Smooth muscle cell of bladder (primary cell): ENCODE measurements around the gene PNPLA1. TPM values are rescaled to one million over a fixed set of nuclear protein-coding genes. Genes with fewer than 3 reads are reported as not detected.

Experiments
- total RNA-seq: library from RNA; depleted of rRNA; stranded (reverse); fragments of >200 nt; gene quantifications from 2 replicates; pipeline ENCODE4 v1.2.3, GENCODE V29; 2014

Gene PNPLA1
- under 0.01 TPM in 1 of 2 replicates, not detected in the other for total RNA-seq

GRCh38 chr6:36269834-36270705 lies at the start of gene PNPLA1:
Gene PNPLA1 (plus strand): TSS chr6:36270060. CDS start chr6:36270460, 400 bp downstream.

GRCh38 chr6:36336779-36337241 lies 67.0 kb downstream of the PNPLA1 start, which contains the start of gene BNIP5:
Gene BNIP5 (minus strand): TSS chr6:36336888. CDS start chr6:36330690, 6,198 bp downstream.

Other genes starting within 250 kb of the PNPLA1 start
- gene SLC26A8, start 245.4 kb upstream of the PNPLA1 start, total RNA-seq = 0.09 and 0.14 TPM in 2 replicates
- gene MAPK14, start 242.3 kb upstream of the PNPLA1 start, total RNA-seq = 36.4 and 49.2 TPM in 2 replicates
- 5.7 and 8.1 TPM in 2 replicates for gene MAPK13, start 139.5 kb upstream of the PNPLA1 start, total RNA-seq
- 7.4 and 11.1 TPM in 2 replicates for gene BRPF3, start 73.3 kb upstream of the PNPLA1 start, total RNA-seq
- not detected in 2 replicates for gene BNIP5, start 66.8 kb downstream of the PNPLA1 start, total RNA-seq
- 0.83 and 0.85 TPM in 2 replicates for gene ETV7, start 117.6 kb downstream of the PNPLA1 start, total RNA-seq
- under 0.01 TPM in 2 replicates for gene PXT1, start 172.8 kb downstream of the PNPLA1 start, total RNA-seq
- gene KCTD20, start 172.9 kb downstream of the PNPLA1 start, total RNA-seq = 45.7 and 47.6 TPM in 2 replicates